HepG2 (cell line): ENCODE data around the gene FITM1. TPM values are rescaled to one million over a fixed set of nuclear protein-coding genes. Genes with fewer than 3 reads are reported as not detected.
A peak's percentile ranks its signal among the peaks of the same experiment; 100 is the strongest.

ENCODE experiments used
- FOSL2 ChIP-seq: sonication (generic); formaldehyde crosslinking; IDR thresholded peaks from 2 replicates; pipeline ENCODE4 v1.4.0; 2020; ENCODE audit warnings: missing genetic modification reagents
- HOXA5 ChIP-seq: sonication (generic); formaldehyde crosslinking; IDR thresholded peaks from 2 replicates; pipeline ENCODE4 v1.4.0; 2020; ENCODE audit warnings: missing genetic modification reagents
- KDM6A ChIP-seq: IDR thresholded peaks from 2 replicates; pipeline ENCODE4 v1.6.1; 2016; ENCODE audit warnings: low read depth
- NCOR1 ChIP-seq: fragments of 200-600 bp; sonication (generic); IDR thresholded peaks from 2 replicates; pipeline ENCODE4 v1.7.0; 2017; ENCODE audit warnings: antibody characterized with exemption, low read length, borderline replicate concordance
- NR2C2 ChIP-seq: sonication (generic); formaldehyde crosslinking; IDR thresholded peaks from 2 replicates; pipeline ENCODE4 v1.4.0; 2020; ENCODE audit warnings: missing genetic modification reagents, mild to moderate bottlenecking, moderate library complexity, borderline replicate concordance
- RARA ChIP-seq: IDR thresholded peaks from 2 replicates; pipeline ENCODE4 v1.6.1; 2016; ENCODE audit warnings: missing genetic modification reagents, missing compliant biosample characterization
- RFX5 ChIP-seq: IDR thresholded peaks from 2 replicates; pipeline ENCODE4 v1.6.1; 2011; ENCODE audit warnings: low read depth, low read length, improper control_type of control experiment
- SMYD3 ChIP-seq: sonication (generic); formaldehyde crosslinking; IDR thresholded peaks from 2 replicates; pipeline ENCODE4 v1.8.1; 2023; ENCODE audit warnings: mild to moderate bottlenecking, missing genetic modification reagents
- TAF15 ChIP-seq: fragments of 200-400 bp; formaldehyde crosslinking; IDR thresholded peaks from one replicate; pipeline ENCODE4 v1.6.1; 2018; ENCODE audit warnings: mild to moderate bottlenecking, low read depth, low read length; ENCODE audit not compliant: poor library complexity, severe bottlenecking
- ZNF572 ChIP-seq: sonication (generic); formaldehyde crosslinking; IDR thresholded peaks from 2 replicates; pipeline ENCODE4 v1.5.1; 2020; ENCODE audit warnings: mild to moderate bottlenecking, missing genetic modification reagents
- polyA plus RNA-seq, 8 experiments: library from polyadenylated mRNA; depleted of rRNA in 3 of 8; stranded (reverse) in 7 of 8; unstranded in 1 of 8; fragments of >200 nt; fragmentation: Illumina TruSeq in 4 of 8; extraction: Trizol in 4 of 8; gene quantifications; 2 replicates each; pipeline versions ENCODE4 v1.2.1 to v1.2.3, GENCODE V29; 2011 to 2016; ENCODE audit warnings: low read depth in 4 of 8, missing spikeins in 1 of 8, mixed read lengths in 1 of 8; ENCODE audit not compliant: insufficient read depth in 1 of 8
- total RNA-seq, 5 experiments: library from RNA; depleted of rRNA; stranded (reverse); fragments of >200 nt; fragmentation: Illumina TruSeq; extraction: Trizol; gene quantifications; 2 replicates each; pipeline ENCODE4 v1.2.3, GENCODE V29; 2016; ENCODE audit warnings: low read depth in 1 of 5
- TF ChIP-seq, protein P1 (sequence below): sonication (generic); formaldehyde crosslinking; IDR thresholded peaks from 2 replicates; pipeline ENCODE4 v1.5.0; 2020; ENCODE audit warnings: mild to moderate bottlenecking, missing genetic modification reagents, borderline replicate concordance
- TF ChIP-seq, protein P2 (sequence below): IDR thresholded peaks from 2 replicates; pipeline ENCODE4 v1.6.1; 2016; ENCODE audit warnings: low read depth
- TF ChIP-seq, protein P3 (sequence below): sonication (generic); formaldehyde crosslinking; IDR thresholded peaks from 2 replicates; pipeline ENCODE4 v1.4.0; 2020; ENCODE audit warnings: missing genetic modification reagents, borderline replicate concordance
- TF ChIP-seq, protein P4 (sequence below): sonication (generic); formaldehyde crosslinking; IDR thresholded peaks from 2 replicates; pipeline ENCODE4 v1.4.0; 2020; ENCODE audit warnings: missing genetic modification reagents
- TF ChIP-seq, protein P5 (sequence below): sonication (generic); formaldehyde crosslinking; IDR thresholded peaks from 2 replicates; pipeline ENCODE4 v1.5.0; 2020; ENCODE audit warnings: missing genetic modification reagents

Gene FITM1
- total and polyA plus RNA-seq, 2 of the 13 experiments (the other 11 are each of a cell fraction or from before 2014, with no cell fraction given): 2.7 to 5.8 TPM

DNA sequence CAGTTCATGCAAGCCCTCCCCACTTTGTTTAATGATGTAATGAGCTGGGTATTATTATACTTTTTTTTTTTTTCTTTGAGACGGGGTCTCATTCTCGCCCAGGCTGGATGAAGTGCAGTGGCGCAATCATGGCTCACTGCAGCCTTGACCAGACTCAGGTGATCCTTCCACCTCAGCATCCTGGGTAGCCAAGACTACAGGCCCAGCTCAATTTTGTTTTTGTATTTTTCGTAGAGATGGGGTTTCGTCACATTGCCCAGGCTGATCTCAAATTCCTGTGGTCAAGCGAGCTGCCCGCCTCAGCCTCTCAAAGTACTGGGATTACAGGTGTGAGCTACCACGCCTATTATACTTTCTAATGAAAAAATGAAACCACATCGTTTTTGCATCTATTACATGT is 20.4 kb upstream of the FITM1 start (continued):
- TF ChIP-seq, protein P1, sequence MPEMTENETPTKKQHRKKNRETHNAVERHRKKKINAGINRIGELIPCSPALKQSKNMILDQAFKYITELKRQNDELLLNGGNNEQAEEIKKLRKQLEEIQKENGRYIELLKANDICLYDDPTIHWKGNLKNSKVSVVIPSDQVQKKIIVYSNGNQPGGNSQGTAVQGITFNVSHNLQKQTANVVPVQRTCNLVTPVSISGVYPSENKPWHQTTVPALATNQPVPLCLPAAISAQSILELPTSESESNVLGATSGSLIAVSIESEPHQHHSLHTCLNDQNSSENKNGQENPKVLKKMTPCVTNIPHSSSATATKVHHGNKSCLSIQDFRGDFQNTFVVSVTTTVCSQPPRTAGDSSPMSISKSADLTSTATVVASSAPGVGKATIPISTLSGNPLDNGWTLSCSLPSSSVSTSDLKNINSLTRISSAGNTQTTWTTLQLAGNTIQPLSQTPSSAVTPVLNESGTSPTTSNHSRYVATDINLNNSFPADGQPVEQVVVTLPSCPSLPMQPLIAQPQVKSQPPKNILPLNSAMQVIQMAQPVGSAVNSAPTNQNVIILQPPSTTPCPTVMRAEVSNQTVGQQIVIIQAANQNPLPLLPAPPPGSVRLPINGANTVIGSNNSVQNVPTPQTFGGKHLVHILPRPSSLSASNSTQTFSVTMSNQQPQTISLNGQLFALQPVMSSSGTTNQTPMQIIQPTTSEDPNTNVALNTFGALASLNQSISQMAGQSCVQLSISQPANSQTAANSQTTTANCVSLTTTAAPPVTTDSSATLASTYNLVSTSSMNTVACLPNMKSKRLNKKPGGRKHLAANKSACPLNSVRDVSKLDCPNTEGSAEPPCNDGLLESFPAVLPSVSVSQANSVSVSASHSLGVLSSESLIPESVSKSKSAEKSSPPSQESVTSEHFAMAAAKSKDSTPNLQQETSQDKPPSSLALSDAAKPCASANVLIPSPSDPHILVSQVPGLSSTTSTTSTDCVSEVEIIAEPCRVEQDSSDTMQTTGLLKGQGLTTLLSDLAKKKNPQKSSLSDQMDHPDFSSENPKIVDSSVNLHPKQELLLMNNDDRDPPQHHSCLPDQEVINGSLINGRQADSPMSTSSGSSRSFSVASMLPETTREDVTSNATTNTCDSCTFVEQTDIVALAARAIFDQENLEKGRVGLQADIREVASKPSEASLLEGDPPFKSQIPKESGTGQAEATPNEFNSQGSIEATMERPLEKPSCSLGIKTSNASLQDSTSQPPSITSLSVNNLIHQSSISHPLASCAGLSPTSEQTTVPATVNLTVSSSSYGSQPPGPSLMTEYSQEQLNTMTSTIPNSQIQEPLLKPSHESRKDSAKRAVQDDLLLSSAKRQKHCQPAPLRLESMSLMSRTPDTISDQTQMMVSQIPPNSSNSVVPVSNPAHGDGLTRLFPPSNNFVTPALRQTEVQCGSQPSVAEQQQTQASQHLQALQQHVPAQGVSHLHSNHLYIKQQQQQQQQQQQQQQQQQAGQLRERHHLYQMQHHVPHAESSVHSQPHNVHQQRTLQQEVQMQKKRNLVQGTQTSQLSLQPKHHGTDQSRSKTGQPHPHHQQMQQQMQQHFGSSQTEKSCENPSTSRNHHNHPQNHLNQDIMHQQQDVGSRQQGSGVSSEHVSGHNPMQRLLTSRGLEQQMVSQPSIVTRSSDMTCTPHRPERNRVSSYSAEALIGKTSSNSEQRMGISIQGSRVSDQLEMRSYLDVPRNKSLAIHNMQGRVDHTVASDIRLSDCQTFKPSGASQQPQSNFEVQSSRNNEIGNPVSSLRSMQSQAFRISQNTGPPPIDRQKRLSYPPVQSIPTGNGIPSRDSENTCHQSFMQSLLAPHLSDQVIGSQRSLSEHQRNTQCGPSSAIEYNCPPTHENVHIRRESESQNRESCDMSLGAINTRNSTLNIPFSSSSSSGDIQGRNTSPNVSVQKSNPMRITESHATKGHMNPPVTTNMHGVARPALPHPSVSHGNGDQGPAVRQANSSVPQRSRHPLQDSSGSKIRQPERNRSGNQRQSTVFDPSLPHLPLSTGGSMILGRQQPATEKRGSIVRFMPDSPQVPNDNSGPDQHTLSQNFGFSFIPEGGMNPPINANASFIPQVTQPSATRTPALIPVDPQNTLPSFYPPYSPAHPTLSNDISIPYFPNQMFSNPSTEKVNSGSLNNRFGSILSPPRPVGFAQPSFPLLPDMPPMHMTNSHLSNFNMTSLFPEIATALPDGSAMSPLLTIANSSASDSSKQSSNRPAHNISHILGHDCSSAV: no peak
- TF ChIP-seq, protein P2, sequence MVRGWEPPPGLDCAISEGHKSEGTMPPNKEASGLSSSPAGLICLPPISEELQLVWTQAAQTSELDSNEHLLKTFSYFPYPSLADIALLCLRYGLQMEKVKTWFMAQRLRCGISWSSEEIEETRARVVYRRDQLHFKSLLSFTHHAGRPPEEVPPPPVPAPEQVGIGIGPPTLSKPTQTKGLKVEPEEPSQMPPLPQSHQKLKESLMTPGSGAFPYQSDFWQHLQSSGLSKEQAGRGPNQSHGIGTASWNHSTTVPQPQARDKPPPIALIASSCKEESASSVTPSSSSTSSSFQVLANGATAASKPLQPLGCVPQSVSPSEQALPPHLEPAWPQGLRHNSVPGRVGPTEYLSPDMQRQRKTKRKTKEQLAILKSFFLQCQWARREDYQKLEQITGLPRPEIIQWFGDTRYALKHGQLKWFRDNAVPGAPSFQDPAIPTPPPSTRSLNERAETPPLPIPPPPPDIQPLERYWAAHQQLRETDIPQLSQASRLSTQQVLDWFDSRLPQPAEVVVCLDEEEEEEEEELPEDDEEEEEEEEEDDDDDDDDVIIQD (CRISPR knock-in tag): peak; percentile 24; the same call in 1 of the 2 replicates
- TF ChIP-seq, protein P3, sequence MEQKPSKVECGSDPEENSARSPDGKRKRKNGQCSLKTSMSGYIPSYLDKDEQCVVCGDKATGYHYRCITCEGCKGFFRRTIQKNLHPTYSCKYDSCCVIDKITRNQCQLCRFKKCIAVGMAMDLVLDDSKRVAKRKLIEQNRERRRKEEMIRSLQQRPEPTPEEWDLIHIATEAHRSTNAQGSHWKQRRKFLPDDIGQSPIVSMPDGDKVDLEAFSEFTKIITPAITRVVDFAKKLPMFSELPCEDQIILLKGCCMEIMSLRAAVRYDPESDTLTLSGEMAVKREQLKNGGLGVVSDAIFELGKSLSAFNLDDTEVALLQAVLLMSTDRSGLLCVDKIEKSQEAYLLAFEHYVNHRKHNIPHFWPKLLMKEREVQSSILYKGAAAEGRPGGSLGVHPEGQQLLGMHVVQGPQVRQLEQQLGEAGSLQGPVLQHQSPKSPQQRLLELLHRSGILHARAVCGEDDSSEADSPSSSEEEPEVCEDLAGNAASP (CRISPR knock-in tag): no peak
- TF ChIP-seq RARA (CRISPR knock-in tag) (0 out of 2 replicates have a peak, but pooled peaks have one; percentile 19), KDM6A (CRISPR knock-in tag) (peak; percentile 19; the same call in 1 of the 2 replicates), HOXA5 (CRISPR knock-in tag) (no peak), NR2C2 (CRISPR knock-in tag) (no peak; the same call in 1 of the 2 replicates), TAF15 (no peak), NCOR1 (0 out of 2 replicates have a peak, but pooled peaks have one; percentile 20), RFX5 (no peak), FOSL2 (CRISPR knock-in tag) (0 out of 2 replicates have a peak, but pooled peaks have one; percentile 25), SMYD3 (CRISPR knock-in tag) (peak; percentile 42; the same call in 1 of the 2 replicates), ZNF572 (CRISPR knock-in tag) (no peak)
- TF ChIP-seq, protein P4, sequence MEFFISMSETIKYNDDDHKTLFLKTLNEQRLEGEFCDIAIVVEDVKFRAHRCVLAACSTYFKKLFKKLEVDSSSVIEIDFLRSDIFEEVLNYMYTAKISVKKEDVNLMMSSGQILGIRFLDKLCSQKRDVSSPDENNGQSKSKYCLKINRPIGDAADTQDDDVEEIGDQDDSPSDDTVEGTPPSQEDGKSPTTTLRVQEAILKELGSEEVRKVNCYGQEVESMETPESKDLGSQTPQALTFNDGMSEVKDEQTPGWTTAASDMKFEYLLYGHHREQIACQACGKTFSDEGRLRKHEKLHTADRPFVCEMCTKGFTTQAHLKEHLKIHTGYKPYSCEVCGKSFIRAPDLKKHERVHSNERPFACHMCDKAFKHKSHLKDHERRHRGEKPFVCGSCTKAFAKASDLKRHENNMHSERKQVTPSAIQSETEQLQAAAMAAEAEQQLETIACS (CRISPR knock-in tag): no peak
- TF ChIP-seq, protein P5, sequence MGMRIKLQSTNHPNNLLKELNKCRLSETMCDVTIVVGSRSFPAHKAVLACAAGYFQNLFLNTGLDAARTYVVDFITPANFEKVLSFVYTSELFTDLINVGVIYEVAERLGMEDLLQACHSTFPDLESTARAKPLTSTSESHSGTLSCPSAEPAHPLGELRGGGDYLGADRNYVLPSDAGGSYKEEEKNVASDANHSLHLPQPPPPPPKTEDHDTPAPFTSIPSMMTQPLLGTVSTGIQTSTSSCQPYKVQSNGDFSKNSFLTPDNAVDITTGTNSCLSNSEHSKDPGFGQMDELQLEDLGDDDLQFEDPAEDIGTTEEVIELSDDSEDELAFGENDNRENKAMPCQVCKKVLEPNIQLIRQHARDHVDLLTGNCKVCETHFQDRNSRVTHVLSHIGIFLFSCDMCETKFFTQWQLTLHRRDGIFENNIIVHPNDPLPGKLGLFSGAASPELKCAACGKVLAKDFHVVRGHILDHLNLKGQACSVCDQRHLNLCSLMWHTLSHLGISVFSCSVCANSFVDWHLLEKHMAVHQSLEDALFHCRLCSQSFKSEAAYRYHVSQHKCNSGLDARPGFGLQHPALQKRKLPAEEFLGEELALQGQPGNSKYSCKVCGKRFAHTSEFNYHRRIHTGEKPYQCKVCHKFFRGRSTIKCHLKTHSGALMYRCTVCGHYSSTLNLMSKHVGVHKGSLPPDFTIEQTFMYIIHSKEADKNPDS (CRISPR knock-in tag): no peak
